Dermis microvascular lymphatic vessel endothelial cell (primary cell): ENCODE measurements around the gene MMP17. TPM values are rescaled to one million over a fixed set of nuclear protein-coding genes. Genes with fewer than 3 reads are reported as not detected.
A peak's percentile ranks its signal among the peaks of the same experiment; 100 is the strongest.

ENCODE experiments used
- DNase-seq, 2 donors: peaks; one replicate each; pipeline versions ENCODE4 v3.0.0 to v3.0.0-alpha.2; 2010; ENCODE audit warnings: low read depth in 2 of 2
- total RNA-seq: library from RNA; depleted of rRNA; stranded (reverse); fragments of >200 nt; gene quantifications from 2 replicates; pipeline ENCODE4 v1.2.1, GENCODE V29; 2014

MMP17 gene
- total RNA-seq, 1 donor from 2014 or later: 3.9 TPM

GRCh38 chr12:131892711-131893604 lies 64.8 kb downstream of the MMP17 start:
- no peak for DNase-seq

GRCh38 chr12:131893605-131894312 lies 65.6 kb downstream of the MMP17 start:
- no peak for DNase-seq

GRCh38 chr12:131894313-131894860 lies 66.2 kb downstream of the MMP17 start, which contains the start of gene ULK1:
ULK1 (plus strand) TSS chr12:131894622; CDS start chr12:131895002, 380 bp downstream.
- DNase-seq: peak; percentile 65 to 87

GRCh38 chr12:131894981-131895639 lies 66.9 kb downstream of the MMP17 start:
- no peak for DNase-seq

GRCh38 chr12:131895640-131896079 lies 67.5 kb downstream of the MMP17 start:
- DNase-seq: no peak

GRCh38 chr12:131896080-131896810 lies 68.1 kb downstream of the MMP17 start:
- peak; percentile 79 to 94 for DNase-seq

- no peak for DNase-seq
Measured at GRCh38 chr12:131896811-131897270, 68.6 kb downstream of the MMP17 start.

- DNase-seq: no peak
Measured at GRCh38 chr12:131897276-131897675, 69.1 kb downstream of the MMP17 start.

GRCh38 chr12:131897875-131898274 lies 69.7 kb downstream of the MMP17 start:
- no peak for DNase-seq

GRCh38 chr12:131900397-131900796 lies 72.2 kb downstream of the MMP17 start:
- DNase-seq: no peak

Other genes with a start within 250 kb of the MMP17 start
- gene SFSWAP, start 117.3 kb upstream of the MMP17 start, total RNA-seq: 14.5 and 15.4 TPM in 2 replicates
- gene ULK1, start 66.2 kb downstream of the MMP17 start, total RNA-seq: 4.5 and 16.2 TPM in 2 replicates
- 7.6 and 10.2 TPM in 2 replicates for gene PUS1, start 100.9 kb downstream of the MMP17 start, total RNA-seq
- 5.9 and 10.7 TPM in 2 replicates for gene EP400, start 121.5 kb downstream of the MMP17 start, total RNA-seq